GM18951 (cell line): ENCODE results near the gene PIK3CG.
"Not testable (repeated sequence)": the region's sequence is repeated elsewhere in the genome, so short reads cannot be mapped to it uniquely, and the experiment has no call there.

Experiments used
- POLR2A ChIP-seq: IDR thresholded peaks from 4 replicates; pipeline ENCODE4 v1.6.1; 2011; ENCODE audit warnings: mild to moderate bottlenecking; ENCODE audit not compliant: insufficient read length, insufficient read depth; ENCODE audit errors: extremely low read depth
- in situ Hi-C: fragments of 300-500 bp; cut with MboI; formaldehyde crosslinking; loops from one replicate; pipeline ENCODE4 v1.12.0; 2022; ENCODE audit warnings: low sequenced_read_pairs, mixed read lengths, inconsistent platforms; ENCODE audit not compliant: unreplicated experiment

Gene PIK3CG

GRCh38 chr7:106883456-106884026, 18.5 kb downstream of the PIK3CG start:
- TF ChIP-seq POLR2A = no peak

DNA sequence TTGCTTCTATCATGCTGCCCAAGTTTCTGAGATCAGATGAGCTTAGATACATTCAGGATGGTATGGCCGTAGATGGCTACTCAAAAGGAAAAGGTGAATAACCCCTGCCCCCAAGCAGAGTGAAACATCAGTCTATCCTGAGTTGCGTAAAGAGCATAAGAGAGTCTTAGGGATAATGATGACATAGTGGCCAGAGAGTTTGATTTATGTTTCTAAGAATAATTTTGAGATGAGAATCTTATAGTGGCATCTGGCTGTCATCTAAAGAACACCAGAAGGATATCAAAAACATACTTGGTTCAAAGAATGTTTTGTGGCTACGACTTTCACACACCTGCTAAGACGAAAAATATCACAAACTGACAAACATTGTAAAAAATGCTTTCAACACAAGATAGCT, 20.6 kb downstream of the PIK3CG start:
- in situ Hi-C loops = no loop called here

More at GRCh38 chr7:106883456-106884026, 18.5 kb downstream of the PIK3CG start:
- in situ Hi-C loops = no loop called here

DNA sequence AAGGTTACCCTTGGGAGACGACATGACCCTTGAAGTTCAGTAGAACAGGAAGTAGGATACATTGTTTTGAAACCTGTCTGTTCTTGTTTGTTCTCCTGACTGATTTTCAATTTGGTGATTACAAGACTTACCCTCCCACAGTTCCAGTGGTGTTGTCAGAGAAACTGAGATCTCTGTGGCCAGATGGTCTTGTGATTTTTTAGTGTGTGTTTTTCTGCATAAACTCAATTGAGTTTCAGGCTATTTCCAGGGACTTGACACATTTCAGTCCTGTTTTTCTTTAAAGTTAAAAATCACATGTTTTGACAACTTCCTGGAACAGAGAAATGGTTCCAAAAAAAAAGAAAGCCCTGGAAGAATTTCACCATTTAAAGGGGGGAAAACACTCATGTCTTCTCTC, 22.3 kb downstream of the PIK3CG start:
- in situ Hi-C loops = no loop called here
- no peak for TF ChIP-seq POLR2A

More for the DNA sequence above, 20.6 kb downstream of the PIK3CG start:
- no peak for TF ChIP-seq POLR2A

- in situ Hi-C loops = no loop called here
- no peak for TF ChIP-seq POLR2A
These were observed 23.1 kb downstream of the PIK3CG start for GRCh38 chr7:106888204-106888603.

GRCh38 chr7:106890952-106891351, 25.9 kb downstream of the PIK3CG start:
- in situ Hi-C loops = no loop called here
- TF ChIP-seq POLR2A = no peak

GRCh38 chr7:106891548-106892410, 26.7 kb downstream of the PIK3CG start:
- TF ChIP-seq POLR2A = no peak
- in situ Hi-C loops = no loop called here

DNA sequence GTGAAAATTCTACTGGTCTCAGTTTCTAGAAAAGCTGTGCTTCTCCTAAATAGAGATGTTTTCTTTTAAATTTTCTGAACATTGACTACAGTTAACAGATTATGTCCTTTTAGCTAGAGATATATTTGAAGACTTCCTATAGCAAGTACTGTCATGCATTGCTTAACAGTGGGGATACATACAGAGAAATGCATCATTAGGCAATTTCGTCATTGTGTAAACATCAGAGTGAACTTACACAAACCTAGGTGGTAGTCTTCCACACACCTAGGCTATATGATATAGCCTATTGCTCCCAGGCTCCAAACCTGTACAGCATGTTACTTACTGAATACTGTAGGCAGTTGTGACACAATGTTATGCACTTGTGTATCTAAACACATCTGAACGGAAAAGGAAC, 28.5 kb downstream of the PIK3CG start:
- TF ChIP-seq POLR2A = no peak
- in situ Hi-C loops = no loop called here

DNA sequence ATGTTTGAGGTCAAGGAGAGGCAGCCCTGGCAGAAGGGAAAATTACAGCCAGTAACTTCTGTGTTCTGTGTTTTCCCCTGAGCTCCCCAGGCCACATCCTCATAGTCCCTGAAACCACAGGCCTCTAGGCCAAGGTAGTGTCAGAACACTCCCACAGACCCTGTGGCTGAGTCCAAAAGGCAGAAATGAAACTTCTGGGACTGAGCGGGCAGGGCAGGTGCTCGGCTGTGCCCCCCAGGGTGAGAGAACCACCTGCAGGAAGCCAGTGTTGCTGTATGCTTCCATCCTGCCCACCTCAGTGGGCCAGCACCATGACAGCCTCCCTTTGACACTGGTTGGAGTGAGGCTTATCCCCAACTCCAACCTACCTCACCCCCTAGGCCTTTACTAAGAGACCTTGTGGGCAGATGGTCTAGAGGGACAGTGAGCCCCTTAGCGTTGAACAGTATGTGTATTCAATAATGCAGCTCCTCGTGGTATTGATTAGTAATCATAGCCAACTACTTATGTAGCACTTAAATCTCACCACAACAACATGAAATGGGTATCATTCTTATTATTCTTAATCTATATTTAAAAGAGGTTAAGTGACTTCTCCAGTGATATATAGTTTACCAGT, 30.3 kb downstream of the PIK3CG start:
- no peak for TF ChIP-seq POLR2A
- in situ Hi-C loops = no loop called here

DNA sequence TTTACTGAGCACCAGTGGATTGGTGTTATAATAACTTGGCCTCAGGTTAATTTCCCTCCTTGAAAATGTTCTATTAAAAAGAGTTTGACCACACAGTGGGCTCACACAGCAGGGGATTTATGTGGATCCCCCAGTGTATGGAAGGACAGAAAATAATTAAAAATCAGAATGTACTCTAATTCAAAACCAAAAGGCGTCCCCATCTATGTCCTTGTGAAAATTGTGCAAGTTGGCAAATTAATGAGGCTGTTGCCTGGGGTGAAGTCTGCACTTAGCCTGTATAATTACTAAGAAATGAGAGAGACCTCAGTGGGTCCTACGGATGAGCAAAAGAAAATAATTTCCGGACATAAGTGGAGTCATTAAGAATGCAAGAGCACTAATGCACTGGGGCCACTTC, 31.1 kb downstream of the PIK3CG start:
- no peak for TF ChIP-seq POLR2A
- in situ Hi-C loops = no loop called here

GRCh38 chr7:106897553-106897952, 32.5 kb downstream of the PIK3CG start:
- in situ Hi-C loops = not testable (repeated sequence)

- in situ Hi-C loops = not testable (repeated sequence)
These were observed 33.9 kb downstream of the PIK3CG start for GRCh38 chr7:106898967-106899366.

- in situ Hi-C loops = no loop called here
- no peak for TF ChIP-seq POLR2A
These were observed 36.9 kb downstream of the PIK3CG start for GRCh38 chr7:106901828-106902441.

DNA sequence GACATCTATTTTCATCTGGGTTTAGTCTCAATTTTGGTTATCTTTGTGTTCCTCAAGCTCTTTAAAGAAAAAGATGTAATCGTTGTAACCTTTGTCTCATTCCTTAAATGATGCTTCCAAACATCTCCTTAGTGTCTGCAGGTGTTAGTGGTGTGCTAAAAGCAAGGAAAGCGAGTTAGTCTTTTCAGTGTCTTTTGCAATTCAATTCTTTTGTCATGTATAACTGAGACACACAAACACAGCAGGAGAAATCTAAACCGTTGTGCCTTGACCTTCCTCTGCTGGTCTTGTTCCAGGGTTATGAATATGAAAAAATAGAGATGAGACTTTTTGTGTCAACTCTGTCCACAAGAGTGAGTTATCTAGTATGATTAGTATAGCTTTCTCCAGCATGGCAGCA, 40.7 kb downstream of the PIK3CG start:
- in situ Hi-C loops = no loop called here
- no peak for TF ChIP-seq POLR2A

- no peak for TF ChIP-seq POLR2A
- in situ Hi-C loops = no loop called here
These were observed 46.9 kb downstream of the PIK3CG start for GRCh38 chr7:106911959-106912358.
